Fibroblast of the conjunctiva (primary cell): Measurements from ENCODE around the gene ZFHX3.

ENCODE experiments used
- DNase-seq: peaks from one replicate; pipeline ENCODE4 v3.0.0-alpha.2; 2010; ENCODE audit warnings: low read depth

ZFHX3 gene

DNA sequence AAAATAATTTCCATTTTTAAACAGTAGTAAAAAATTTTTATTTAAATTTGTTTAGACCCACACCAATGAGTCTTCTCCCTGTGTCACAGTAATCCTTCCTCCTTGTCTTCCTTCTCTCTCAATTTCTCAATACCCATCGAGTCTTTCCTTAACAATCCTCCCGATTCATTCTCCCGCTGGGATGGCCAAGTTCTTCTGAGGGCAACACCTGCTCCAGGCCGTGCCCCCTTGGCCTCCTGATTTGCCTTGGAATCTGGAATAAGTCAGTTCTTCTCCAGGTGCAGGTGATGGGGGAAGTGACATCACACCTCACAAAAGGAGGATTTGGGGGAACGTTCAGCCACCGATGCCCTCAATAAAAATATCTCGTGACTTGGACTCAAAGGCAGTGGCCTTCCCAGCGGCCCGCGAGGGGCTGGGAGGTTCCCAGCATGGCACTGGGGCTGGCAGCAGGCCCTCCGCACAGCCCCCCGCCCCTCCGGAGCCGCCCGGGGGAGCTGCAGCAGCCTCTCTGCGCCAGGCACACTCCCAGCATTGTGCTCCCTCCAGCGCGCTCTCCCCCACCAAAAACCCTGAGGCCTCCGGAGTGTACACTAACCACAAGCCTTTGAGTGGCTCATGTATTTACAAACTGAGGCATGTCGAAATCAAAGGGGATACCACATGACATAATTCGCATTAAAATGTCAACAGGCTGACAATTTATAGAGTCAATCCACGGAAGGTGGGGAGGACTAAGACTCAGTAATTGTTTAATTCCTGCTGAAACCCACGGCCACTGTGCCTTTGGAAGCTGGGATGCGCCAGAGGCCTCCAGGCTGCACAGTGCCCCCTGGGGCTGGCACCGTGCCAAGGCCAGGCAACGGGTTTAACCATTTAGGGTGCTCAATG, 120.5 kb downstream of the ZFHX3 start:
- DNase-seq, result no peak

DNA sequence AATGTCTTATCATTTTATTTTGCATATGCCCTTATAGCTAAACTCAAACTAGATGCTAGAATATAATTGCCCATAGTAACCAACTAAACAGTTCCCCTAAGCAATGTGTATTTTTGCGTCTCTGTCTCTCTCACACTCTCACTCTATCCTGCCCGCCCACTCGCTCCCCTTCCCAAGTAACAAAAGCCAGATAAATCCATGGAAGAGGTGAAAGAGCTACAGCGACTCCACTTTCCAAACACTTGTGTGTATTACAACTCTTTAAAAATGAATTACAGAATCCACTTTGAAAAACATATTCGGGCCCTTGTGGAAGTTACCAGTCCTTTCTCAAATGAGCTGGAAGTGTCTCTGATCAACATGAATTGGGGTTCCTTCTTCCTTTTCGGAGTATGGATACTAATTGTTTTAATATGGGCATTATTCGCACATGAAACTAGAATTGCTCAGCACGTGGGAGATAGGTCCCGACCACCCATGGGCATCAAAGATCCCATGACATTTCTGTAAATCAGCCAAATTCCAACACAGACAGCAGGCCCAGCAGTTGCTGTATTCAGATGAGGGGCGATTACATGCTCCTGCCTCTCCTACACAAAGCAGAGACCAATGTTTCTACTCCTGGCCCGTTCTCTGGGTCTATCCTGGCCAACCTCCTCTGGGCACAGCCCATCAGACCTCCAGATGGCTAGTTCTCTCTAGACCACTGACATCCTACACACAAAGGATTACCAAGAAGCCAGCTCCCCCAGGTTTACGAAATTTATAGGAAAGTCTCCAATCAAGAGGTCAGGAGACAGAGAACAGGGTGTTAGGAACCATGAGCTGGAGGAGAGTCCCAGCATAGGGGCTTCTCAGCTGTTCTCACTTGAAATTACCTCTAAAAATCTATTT, 121.5 kb downstream of the ZFHX3 start:
- DNase-seq, result no peak

GRCh38 chr16:72925631-72925979, 122.3 kb downstream of the ZFHX3 start:
- no peak for DNase-seq

DNA sequence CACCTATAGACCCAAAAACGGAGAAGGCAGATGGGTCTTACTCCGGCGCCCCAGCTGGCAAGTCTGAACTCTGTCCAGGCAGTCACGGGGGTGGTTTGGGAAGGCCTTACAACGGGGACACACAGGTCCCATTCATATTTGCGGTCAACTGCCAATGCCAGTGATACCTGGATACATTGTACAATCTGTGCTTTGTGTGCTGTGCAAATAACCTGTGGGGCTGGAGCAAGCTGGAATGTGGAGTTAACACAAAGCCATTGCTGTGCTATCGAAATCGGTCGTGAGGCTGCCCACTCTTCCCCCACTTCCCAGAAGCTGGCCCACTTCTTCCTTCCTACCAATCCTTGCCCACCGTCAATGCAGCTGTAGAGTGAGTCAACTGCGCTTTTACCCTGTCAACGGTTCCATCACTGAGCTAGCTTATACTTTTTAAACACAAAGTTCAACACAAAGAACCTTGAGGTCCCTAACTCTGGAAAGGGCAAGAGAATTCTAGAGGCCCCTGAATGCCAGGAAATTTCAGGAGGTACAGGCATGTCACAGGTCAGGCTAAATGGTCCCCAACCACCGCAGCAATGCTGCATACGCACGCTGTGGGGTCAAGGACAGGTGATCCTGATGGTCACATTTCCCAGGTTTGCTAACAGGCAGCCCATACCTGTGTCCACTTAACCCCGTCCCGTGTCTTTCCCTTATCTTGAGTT, 122.8 kb downstream of the ZFHX3 start:
- DNase-seq, result no peak

DNA sequence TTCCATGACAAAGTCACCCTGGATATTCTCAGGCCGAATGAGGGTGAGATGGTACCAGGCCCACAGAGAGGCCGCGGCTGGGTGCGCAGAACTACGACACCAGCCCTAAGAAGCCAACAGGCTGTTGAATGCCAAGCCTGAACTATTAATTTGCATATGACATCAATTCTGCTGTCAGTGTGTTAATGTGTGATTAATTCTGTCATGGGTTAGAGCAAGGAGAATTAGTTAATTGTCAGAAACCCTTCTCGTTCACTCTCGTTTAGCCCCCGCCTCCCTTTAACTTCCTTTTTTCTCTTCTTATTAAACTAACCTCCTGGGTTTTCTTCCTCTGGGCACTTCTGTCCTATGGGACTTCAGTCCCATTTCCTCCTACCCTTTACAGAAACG, 123.4 kb downstream of the ZFHX3 start:
- no peak for DNase-seq

DNA sequence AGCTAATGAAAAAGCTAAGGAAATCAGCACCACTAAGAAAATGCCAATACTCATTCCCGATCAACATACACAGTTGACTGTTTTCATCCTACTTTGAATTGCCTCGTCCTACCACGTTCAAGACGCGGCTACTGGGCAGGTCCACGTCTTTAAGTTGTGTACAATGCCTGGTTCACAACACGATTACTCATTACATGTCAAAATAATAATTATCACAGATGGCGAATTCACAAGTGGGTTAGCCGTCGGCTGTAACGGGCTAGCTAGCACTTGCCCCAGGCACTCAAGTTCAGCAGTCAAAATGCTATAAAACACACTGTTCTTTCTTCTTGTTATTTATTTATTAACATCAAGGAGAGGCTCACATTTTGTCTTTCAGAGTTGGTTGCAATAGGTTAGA, 124.2 kb downstream of the ZFHX3 start:
- DNase-seq, result no peak

DNA sequence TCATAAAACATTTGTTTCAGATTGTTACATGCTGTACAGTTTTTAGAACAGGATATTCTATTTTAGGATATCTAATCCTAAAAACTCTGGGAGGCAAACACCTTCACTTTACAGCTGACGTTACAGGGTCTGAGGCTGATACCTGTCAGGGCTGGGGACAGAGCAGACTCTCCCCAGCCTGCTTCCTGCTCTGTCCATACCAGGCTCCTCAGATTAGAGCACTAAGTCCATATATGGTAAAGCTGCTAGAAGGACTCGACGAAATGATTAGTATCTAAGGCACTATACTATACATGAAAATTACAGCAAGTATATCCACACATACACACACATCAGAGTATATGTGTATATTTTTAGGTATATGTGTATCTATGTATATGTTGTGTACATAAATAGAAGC, 125.2 kb downstream of the ZFHX3 start:
- DNase-seq, result no peak

DNA sequence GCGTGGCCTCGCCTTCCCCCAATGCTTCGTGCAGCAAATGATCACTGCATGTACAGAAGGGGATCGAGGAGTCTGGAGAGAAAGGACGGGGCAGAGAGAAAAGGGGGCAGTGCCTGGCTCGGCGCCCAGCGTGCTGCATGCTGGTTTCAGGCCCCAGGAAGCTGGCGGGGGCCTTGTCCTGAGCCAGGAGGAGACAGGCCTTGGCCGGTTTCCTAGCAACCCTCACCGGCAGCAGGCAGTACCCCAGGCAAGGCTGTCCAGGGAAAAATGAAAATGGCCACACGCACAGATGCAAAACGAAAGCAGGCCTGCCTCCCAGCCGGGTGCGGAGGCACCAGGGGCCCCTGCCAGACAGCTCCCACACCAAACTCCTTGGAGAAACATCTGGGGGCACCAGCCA, 126.3 kb downstream of the ZFHX3 start:
- DNase-seq, result no peak

GRCh38 chr16:72921106-72921505, 126.8 kb downstream of the ZFHX3 start:
- no peak for DNase-seq

- DNase-seq, result no peak
Observed at GRCh38 chr16:72917051-72917450, 130.9 kb downstream of the ZFHX3 start.

- no peak for DNase-seq
Observed at GRCh38 chr16:72915331-72915730, 132.6 kb downstream of the ZFHX3 start.

GRCh38 chr16:72913551-72913950, 134.4 kb downstream of the ZFHX3 start:
- no peak for DNase-seq

GRCh38 chr16:72911971-72912370, 136.0 kb downstream of the ZFHX3 start:
- no peak for DNase-seq

DNA sequence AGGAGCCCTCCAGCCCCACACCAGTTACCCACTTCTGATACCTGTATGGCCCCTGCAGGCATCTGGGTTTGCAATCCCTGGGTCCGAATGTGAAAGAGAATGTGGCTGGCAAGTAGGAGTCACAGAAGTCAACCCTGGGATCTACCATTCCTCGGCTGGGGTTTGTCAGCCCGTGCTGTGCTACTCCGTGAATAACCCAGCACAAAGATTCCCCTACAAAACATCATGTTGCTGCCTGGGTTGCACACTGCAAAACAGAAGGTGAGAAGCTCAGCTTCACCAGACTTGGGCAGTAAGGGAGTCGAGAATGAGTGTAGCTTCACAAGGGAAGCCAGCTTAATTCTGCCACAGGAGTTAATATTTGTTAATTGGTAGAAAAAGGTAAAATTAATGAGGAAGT, 137.1 kb downstream of the ZFHX3 start:
- DNase-seq, result no peak

GRCh38 chr16:72910381-72910780, 137.5 kb downstream of the ZFHX3 start:
- no peak for DNase-seq

- DNase-seq, result no peak
Observed at GRCh38 chr16:72909196-72909595, 138.7 kb downstream of the ZFHX3 start.

GRCh38 chr16:72908362-72909167, 139.4 kb downstream of the ZFHX3 start:
- no peak for DNase-seq

DNA sequence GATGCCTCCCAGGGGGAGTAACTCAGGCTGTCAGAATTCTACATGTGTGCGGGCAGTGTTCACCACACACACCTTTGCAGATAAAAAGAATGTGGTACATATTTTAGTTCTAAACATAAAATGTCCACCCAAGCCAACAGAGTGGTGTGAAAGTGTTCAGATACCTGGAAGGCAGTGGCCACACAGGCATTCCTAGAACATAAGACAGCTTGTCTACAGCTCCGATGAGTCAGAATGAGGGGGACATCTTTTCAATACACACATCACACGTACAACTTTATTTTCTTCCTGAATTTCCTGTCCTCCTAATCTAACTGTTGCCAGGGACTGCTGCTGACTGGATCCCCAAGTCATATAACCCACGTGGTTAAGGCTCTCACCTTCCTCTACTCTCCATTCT, 142.3 kb downstream of the ZFHX3 start:
- no peak for DNase-seq

- no peak for DNase-seq
Observed at GRCh38 chr16:72903176-72903575, 144.8 kb downstream of the ZFHX3 start.

DNA sequence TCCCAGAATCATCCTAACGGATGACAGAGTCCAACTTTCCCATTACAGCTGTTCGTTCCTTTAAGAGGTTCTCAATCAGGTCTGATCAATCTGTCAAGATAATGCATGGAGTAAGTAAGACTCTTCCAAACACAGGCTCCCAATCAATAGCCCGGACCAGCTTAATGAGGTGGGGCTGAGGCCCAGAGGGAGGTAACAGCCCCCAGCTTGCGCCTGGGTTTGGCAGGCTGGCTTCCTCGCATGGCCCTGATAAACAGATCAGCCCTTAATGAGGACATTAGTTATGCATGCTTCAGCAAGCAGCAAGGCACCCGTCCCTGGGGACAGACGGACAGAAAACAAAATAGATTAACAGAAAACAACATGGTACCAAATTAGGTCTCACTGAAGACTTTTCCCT, 145.7 kb downstream of the ZFHX3 start:
- DNase-seq, result no peak

GRCh38 chr16:72901000-72901627, 146.8 kb downstream of the ZFHX3 start:
- no peak for DNase-seq
